H4 (cell line): Measurements from ENCODE around the gene FBXL5. TPM values are rescaled to one million over a fixed set of nuclear protein-coding genes. Genes with fewer than 3 reads are reported as not detected.

Experiments
- DNase-seq: peaks from one replicate; pipeline ENCODE4 v3.0.0-alpha.2; 2015; ENCODE audit warnings: low spot score
- total RNA-seq: library from RNA; depleted of rRNA; stranded (reverse); fragments of >200 nt; shearing (Covaris generic); gene quantifications from 2 replicates; pipeline ENCODE4 v1.2.3, GENCODE V29; 2014; rRNA removed

FBXL5 gene
- total RNA-seq, 1 experiment from 2014 or later = 78.1 TPM

- DNase-seq = no peak
These were observed 97.2 kb downstream of the FBXL5 start for GRCh38 chr4:15557786-15558550.

- DNase-seq = no peak
These were observed 98.6 kb downstream of the FBXL5 start for GRCh38 chr4:15556511-15557092.

Other genes starting within 250 kb of the FBXL5 start
- not detected in 2 replicates for gene C1QTNF7, start 227.3 kb downstream of the FBXL5 start, total RNA-seq
- gene CC2D2A, start 185.5 kb downstream of the FBXL5 start, total RNA-seq = 9.3 and 16.3 TPM in 2 replicates
- 88.1 and 143 TPM in 2 replicates for gene FAM200B, start 26.5 kb upstream of the FBXL5 start, total RNA-seq
- 0.56 TPM in 1 of 2 replicates, not detected in the other for gene BST1, start 47.7 kb upstream of the FBXL5 start, total RNA-seq
- 0.02 TPM in 1 of 2 replicates, not detected in the other for gene CD38, start 123.0 kb upstream of the FBXL5 start, total RNA-seq